Measurements from ENCODE around the gene TMEM229A.

GRCh38 chr7:124041439-124041838, 8.6 kb upstream of the TMEM229A start:
- TF ChIP-seq ATF3 (CRISPR knock-in tag; conservative IDR thresholded peaks at IDR 0.05), result no peak
- TF ChIP-seq IRF1 (CRISPR knock-in tag; IDR thresholded peaks at IDR 0.05), result no peak
- TF ChIP-seq ZNF512 (CRISPR knock-in tag; IDR thresholded peaks at IDR 0.05; ENCODE audit: borderline replicate concordance), result no peak
- no peak for TF ChIP-seq ZNF423 (CRISPR knock-in tag; IDR thresholded peaks at IDR 0.05)
- no peak for TF ChIP-seq CTCF (IDR thresholded peaks at IDR 0.05)
- no peak for TF ChIP-seq USF2 (CRISPR knock-in tag; IDR thresholded peaks at IDR 0.05)
- TF ChIP-seq ZNF416 (CRISPR knock-in tag; IDR thresholded peaks at IDR 0.05), result no peak
- TF ChIP-seq RELA (CRISPR knock-in tag; IDR thresholded peaks at IDR 0.05; ENCODE audit: borderline replicate concordance), result no peak
- no peak for TF ChIP-seq MAX (CRISPR knock-in tag; IDR thresholded peaks at IDR 0.05)
- no peak for TF ChIP-seq ATF6 (CRISPR knock-in tag; IDR thresholded peaks at IDR 0.05)
- no peak for TF ChIP-seq ZBTB21 (CRISPR knock-in tag; IDR thresholded peaks at IDR 0.05; ENCODE audit: borderline replicate concordance)
- TF ChIP-seq ARID4B (CRISPR knock-in tag; IDR thresholded peaks at IDR 0.05; ENCODE audit: borderline replicate concordance), result no peak

Data from WTC11 (cell line).